ENCODE results near the gene VIP.

DNA sequence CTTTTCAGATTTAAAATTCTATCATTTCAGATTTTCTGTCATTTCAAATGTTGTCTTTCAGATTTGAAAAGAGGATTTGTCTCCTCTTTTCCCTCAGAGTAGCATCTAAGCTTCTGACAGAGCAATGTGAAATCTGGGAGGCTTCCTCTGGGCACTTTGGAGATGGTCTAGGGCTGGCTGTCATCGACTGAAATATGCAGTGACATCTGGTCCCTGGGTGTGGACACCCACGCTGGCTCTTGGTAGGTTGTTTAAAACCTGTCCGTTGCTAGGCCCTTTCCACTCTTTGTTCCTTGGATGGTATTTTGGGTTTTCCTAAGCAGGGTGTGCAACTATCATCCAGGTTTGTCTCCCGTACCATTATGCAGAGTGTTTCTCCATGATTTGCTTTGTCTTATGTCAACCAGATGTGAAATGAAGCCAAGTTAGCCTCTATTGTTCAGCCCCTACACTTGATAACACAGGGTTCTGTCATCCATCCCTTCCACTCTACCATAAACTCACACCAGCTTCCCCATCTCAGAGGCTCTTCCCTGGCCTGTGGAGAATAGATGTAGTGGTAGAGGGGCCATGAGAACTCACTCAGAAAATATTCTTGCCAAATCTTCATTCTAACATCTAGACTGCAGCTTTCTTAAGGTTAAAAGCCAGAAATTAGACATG is 5.0 kb upstream of the VIP start:
- TF ChIP-seq, protein P1, sequence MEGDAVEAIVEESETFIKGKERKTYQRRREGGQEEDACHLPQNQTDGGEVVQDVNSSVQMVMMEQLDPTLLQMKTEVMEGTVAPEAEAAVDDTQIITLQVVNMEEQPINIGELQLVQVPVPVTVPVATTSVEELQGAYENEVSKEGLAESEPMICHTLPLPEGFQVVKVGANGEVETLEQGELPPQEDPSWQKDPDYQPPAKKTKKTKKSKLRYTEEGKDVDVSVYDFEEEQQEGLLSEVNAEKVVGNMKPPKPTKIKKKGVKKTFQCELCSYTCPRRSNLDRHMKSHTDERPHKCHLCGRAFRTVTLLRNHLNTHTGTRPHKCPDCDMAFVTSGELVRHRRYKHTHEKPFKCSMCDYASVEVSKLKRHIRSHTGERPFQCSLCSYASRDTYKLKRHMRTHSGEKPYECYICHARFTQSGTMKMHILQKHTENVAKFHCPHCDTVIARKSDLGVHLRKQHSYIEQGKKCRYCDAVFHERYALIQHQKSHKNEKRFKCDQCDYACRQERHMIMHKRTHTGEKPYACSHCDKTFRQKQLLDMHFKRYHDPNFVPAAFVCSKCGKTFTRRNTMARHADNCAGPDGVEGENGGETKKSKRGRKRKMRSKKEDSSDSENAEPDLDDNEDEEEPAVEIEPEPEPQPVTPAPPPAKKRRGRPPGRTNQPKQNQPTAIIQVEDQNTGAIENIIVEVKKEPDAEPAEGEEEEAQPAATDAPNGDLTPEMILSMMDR (CRISPR knock-in tag; IDR thresholded peaks at IDR 0.05) = no peak
- TF ChIP-seq POLR2AphosphoS5 (IDR thresholded peaks at IDR 0.05; ENCODE audit: low read depth, low read length) (no peak), RAD51 (IDR thresholded peaks at IDR 0.05; ENCODE audit: borderline replicate concordance) (no peak), ZNF572 (CRISPR knock-in tag; IDR thresholded peaks at IDR 0.05) (no peak), FOXJ3 (CRISPR knock-in tag; IDR thresholded peaks at IDR 0.05; ENCODE audit: borderline replicate concordance) (no peak), ZNF530 (CRISPR knock-in tag; IDR thresholded peaks at IDR 0.05; ENCODE audit: low read depth) (no peak)
- TF ChIP-seq, protein P2, sequence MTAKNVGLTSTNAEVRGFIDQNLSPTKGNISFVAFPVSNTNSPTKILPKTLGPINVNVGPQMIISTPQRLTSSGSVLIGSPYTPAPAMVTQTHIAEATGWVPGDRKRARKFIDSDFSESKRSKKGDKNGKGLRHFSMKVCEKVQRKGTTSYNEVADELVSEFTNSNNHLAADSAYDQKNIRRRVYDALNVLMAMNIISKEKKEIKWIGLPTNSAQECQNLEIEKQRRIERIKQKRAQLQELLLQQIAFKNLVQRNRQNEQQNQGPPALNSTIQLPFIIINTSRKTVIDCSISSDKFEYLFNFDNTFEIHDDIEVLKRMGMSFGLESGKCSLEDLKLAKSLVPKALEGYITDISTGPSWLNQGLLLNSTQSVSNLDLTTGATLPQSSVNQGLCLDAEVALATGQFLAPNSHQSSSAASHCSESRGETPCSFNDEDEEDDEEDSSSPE (CRISPR knock-in tag; IDR thresholded peaks at IDR 0.05) = no peak
